ENCODE data around the gene PSMA8.
"Not testable (repeated sequence)": the region's sequence is repeated elsewhere in the genome, so short reads cannot be mapped to it uniquely, and the experiment has no call there.

The PSMA8 gene

GRCh38 chr18:26176134-26176533, 42.5 kb downstream of the PSMA8 start:
- no peak for DNase-seq (ENCODE audit: low spot score)

GRCh38 chr18:26181343-26181826, 47.7 kb downstream of the PSMA8 start:
- no peak for DNase-seq (ENCODE audit: low spot score)

GRCh38 chr18:26183395-26184112, 49.9 kb downstream of the PSMA8 start:
- DNase-seq (ENCODE audit: low spot score), result no peak

GRCh38 chr18:26185267-26185666, 51.6 kb downstream of the PSMA8 start:
- DNase-seq (ENCODE audit: low spot score), result no peak

- DNase-seq (ENCODE audit: low spot score), result no peak
These were observed 56.8 kb downstream of the PSMA8 start for GRCh38 chr18:26190506-26190905.

- no peak for DNase-seq (ENCODE audit: low spot score)
These were observed 58.6 kb downstream of the PSMA8 start for GRCh38 chr18:26192233-26192632.

- DNase-seq (ENCODE audit: low spot score), result no peak
These were observed 62.9 kb downstream of the PSMA8 start for GRCh38 chr18:26196605-26197004.

GRCh38 chr18:26202001-26202400, 68.3 kb downstream of the PSMA8 start:
- DNase-seq (ENCODE audit: low spot score), result not testable (repeated sequence)

- DNase-seq (ENCODE audit: low spot score), result no peak
These were observed 71.6 kb downstream of the PSMA8 start for GRCh38 chr18:26205318-26205717.

GRCh38 chr18:26206488-26206887, 72.8 kb downstream of the PSMA8 start:
- DNase-seq (ENCODE audit: low spot score), result no peak

- DNase-seq (ENCODE audit: low spot score), result no peak
These were observed 74.3 kb downstream of the PSMA8 start for GRCh38 chr18:26207937-26208336.

- no peak for DNase-seq (ENCODE audit: low spot score)
These were observed 75.3 kb downstream of the PSMA8 start for GRCh38 chr18:26208977-26209376.

GRCh38 chr18:26210147-26210546, 76.5 kb downstream of the PSMA8 start:
- no peak for DNase-seq (ENCODE audit: low spot score)

GRCh38 chr18:26215247-26215970, 81.7 kb downstream of the PSMA8 start:
- no peak for DNase-seq (ENCODE audit: low spot score)

- no peak for DNase-seq (ENCODE audit: low spot score)
These were observed 91.5 kb downstream of the PSMA8 start for GRCh38 chr18:26225022-26225693.

- no peak for DNase-seq (ENCODE audit: low spot score)
These were observed 92.2 kb downstream of the PSMA8 start for GRCh38 chr18:26225915-26226228.

GRCh38 chr18:26226229-26227050, 92.8 kb downstream of the PSMA8 start, which contains the start of gene TAF4B:
Gene TAF4B (plus strand): TSS chr18:26226445. CDS start chr18:26226934, 489 bp downstream.
- DNase-seq (ENCODE audit: low spot score), result peak; percentile 96

- peak; percentile 12 for DNase-seq (ENCODE audit: low spot score)
These were observed 93.5 kb downstream of the PSMA8 start for GRCh38 chr18:26227051-26227670.

GRCh38 chr18:26228562-26229260, 95.0 kb downstream of the PSMA8 start:
- no peak for DNase-seq (ENCODE audit: low spot score)

- no peak for DNase-seq (ENCODE audit: low spot score)
These were observed 96.8 kb downstream of the PSMA8 start for GRCh38 chr18:26230497-26230896.

- DNase-seq (ENCODE audit: low spot score), result no peak
These were observed 99.5 kb downstream of the PSMA8 start for GRCh38 chr18:26233208-26233607.

Measured in LoVo (cell line).